Fibroblast of lung (primary cell): ENCODE measurements around the gene PKDCC. TPM values are rescaled to one million over a fixed set of nuclear protein-coding genes. Genes with fewer than 3 reads are reported as not detected.

Experiments used
- DNase-seq, 2 donors: peaks; one replicate each; pipeline versions ENCODE4 v3.0.0 to v3.0.0-alpha.2; 2010; ENCODE audit warnings: low read depth in 2 of 2
- H2AFZ ChIP-seq: 2 replicates; pipeline ENCODE4 v1.5.1; 2012; ENCODE audit warnings: low read length, control low read depth, inconsistent platforms
- H3K27ac ChIP-seq: 2 replicates; pipeline ENCODE4 v1.5.1; 2011; ENCODE audit warnings: low read length, control low read depth; ENCODE audit not compliant: insufficient read depth
- H3K27me3 ChIP-seq: 2 replicates; pipeline ENCODE4 v1.5.1; 2011; ENCODE audit warnings: mild to moderate bottlenecking, low read length; ENCODE audit not compliant: control insufficient read depth, insufficient read depth
- H3K36me3 ChIP-seq: 2 replicates; pipeline ENCODE4 v1.5.1; 2011; ENCODE audit warnings: low read length; ENCODE audit not compliant: control insufficient read depth, insufficient read depth
- H3K4me1 ChIP-seq: 2 replicates; pipeline ENCODE4 v1.5.1; 2011; ENCODE audit warnings: low read length; ENCODE audit not compliant: control insufficient read depth, insufficient read depth; ENCODE audit errors: extremely low read depth
- H3K4me2 ChIP-seq: 2 replicates; pipeline ENCODE4 v1.5.1; 2011; ENCODE audit warnings: low read length, control low read depth; ENCODE audit not compliant: insufficient read depth; ENCODE audit errors: extremely low read depth
- H3K4me3 ChIP-seq, 4 experiments: fragments of 200-600 bp in 1 of 4; sonication (generic) in 1 of 4; replicated peaks in 1 of 4; 2 replicates each; pipeline ENCODE4 v1.5.1; 2011 to 2016; ENCODE audit warnings: low read length in 4 of 4, low read depth in 3 of 4, mild to moderate bottlenecking in 3 of 4, control low read depth in 2 of 4, inconsistent platforms in 1 of 4, mixed read lengths in 1 of 4; ENCODE audit not compliant: insufficient read depth in 1 of 4; ENCODE audit errors: control extremely low read depth in 1 of 4
- H3K79me2 ChIP-seq: 2 replicates; pipeline ENCODE4 v1.5.1; 2012; ENCODE audit warnings: mild to moderate bottlenecking, low read length, inconsistent platforms; ENCODE audit not compliant: control insufficient read depth, insufficient read depth
- H3K9ac ChIP-seq: 2 replicates; pipeline ENCODE4 v1.5.1; 2011; ENCODE audit warnings: mild to moderate bottlenecking, low read length, control low read depth; ENCODE audit not compliant: insufficient read depth
- H3K9me3 ChIP-seq: 2 replicates; pipeline ENCODE4 v1.5.1; 2012; ENCODE audit warnings: low read depth, low read length; ENCODE audit not compliant: control insufficient read depth, insufficient read depth
- H4K20me1 ChIP-seq: 2 replicates; pipeline ENCODE4 v1.5.1; 2011; ENCODE audit warnings: low read length; ENCODE audit not compliant: control insufficient read depth, insufficient read depth; ENCODE audit errors: extremely low read depth
- CTCF ChIP-seq, 2 donors: IDR thresholded peaks in 1 of 2; conservative IDR thresholded peaks in 1 of 2; 1 replicate in 1 of 2; 2 replicates in 1 of 2; pipeline ENCODE4 v1.5.1; 2011 to 2012; ENCODE audit warnings: low read length in 2 of 2, control low read depth in 1 of 2, inconsistent platforms in 1 of 2, low read depth in 1 of 2, mild to moderate bottlenecking in 1 of 2
- EZH2 ChIP-seq: IDR thresholded peaks from 2 replicates; pipeline ENCODE4 v1.5.1; 2012; ENCODE audit warnings: low read length, control low read depth, mild to moderate bottlenecking; ENCODE audit errors: missing control alignments
- polyA plus RNA-seq, 2 donors: library from polyadenylated mRNA; depleted of rRNA in 1 of 2; stranded (reverse) in 1 of 2; unstranded in 1 of 2; fragments of >200 nt; gene quantifications; 2 replicates each; pipeline ENCODE4 v1.2.1, GENCODE V29; 2011 to 2012; ENCODE audit warnings: missing spikeins in 1 of 2
- total RNA-seq: library from RNA; depleted of rRNA; stranded (reverse); fragments of >200 nt; gene quantifications from 2 replicates; pipeline ENCODE4 v1.2.1, GENCODE V29; 2014

Gene PKDCC
- total and polyA plus RNA-seq, 2 donors (not counting 1 experiment from before 2014, with no cell fraction given), result 48.4 to 63.9 TPM

- DNase-seq, result peak; percentile 23 to 29
- peak overlapping the region; percentile 46 for H3K27ac ChIP-seq
- no peak overlapping the region for H2AFZ ChIP-seq
- H3K9ac ChIP-seq, result peak overlapping the region; percentile 81
- no peaks in the 10 kb centered on the region for H4K20me1 ChIP-seq
- no peak for TF ChIP-seq CTCF (conservative IDR thresholded peaks at IDR 0.05 in 1 of 2, IDR thresholded peaks at IDR 0.05 in 1 of 2; ENCODE audit: low read depth in 1 of 2, low read length in 2 of 2)
- peaks cover 13% of the 10 kb centered on the region for H3K4me1 ChIP-seq
- no peaks in the 10 kb centered on the region for H3K9me3 ChIP-seq
- H3K36me3 ChIP-seq, result peaks cover 5% of the 10 kb centered on the region
- peaks cover 11% of the 10 kb centered on the region for H3K27me3 ChIP-seq
- H3K4me2 ChIP-seq, result peak overlapping the region; percentile 73
- H3K79me2 ChIP-seq, result peaks cover 29% of the 10 kb centered on the region
- peak overlapping the region; percentile 56 to 100 (median 78) for H3K4me3 ChIP-seq
Measured at GRCh38 chr2:42048299-42049220, 739 bp downstream of the PKDCC start.

DNA sequence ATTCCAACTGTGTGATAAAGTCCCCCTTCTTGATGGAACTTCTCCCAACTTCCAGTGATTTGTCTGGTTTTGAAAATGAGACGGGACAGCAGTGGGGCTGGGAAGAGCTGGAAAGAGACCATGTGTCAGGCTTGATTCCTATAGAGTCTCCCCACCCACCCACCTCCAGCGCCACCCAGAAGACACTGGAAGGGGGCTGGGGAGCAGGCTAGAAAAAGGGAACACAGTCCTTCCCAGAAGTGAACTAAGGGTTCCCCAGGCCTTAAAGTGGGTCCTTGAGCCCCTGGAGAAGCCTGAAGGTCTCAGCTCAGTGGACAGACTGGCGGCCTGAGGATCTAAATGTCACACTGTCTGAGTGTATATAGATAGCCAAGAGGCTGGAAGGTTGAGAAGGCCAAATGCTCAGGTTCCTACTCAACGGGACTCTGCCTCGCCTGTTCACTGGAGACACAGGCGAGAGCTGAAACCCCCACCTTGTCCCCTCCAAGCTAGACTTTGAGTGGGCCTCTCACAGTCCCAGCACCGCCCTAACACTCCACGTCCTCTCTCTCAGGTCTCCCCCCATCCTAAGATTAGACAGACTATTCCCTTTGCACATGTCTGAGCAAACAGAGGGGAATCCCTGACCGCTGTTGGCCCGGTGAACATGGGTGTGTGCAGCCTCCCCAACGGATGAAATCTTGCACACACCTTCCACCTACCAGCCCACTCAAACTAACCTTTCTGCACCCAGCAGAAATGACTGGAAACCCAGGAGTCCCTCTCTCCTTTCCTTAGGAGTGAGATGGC, 1.6 kb downstream of the PKDCC start:
- Histone ChIP-seq H3K36me3 (peaks cover 7% of the 10 kb centered on the region), H3K79me2 (peaks cover 29% of the 10 kb centered on the region), H3K27me3 (peaks cover 11% of the 10 kb centered on the region), H3K4me3 (peak overlapping the region; percentile 56 to 100 (median 78)), H3K9ac (no peak overlapping the region), H3K9me3 (no peaks in the 10 kb centered on the region), H4K20me1 (no peaks in the 10 kb centered on the region), H3K4me1 (peaks cover 17% of the 10 kb centered on the region), H3K4me2 (peak overlapping the region; percentile 73), H2AFZ (no peak overlapping the region), H3K27ac (peak overlapping the region; percentile 46)
- no peak for DNase-seq
- TF ChIP-seq EZH2 (no peak), CTCF (conservative IDR thresholded peaks at IDR 0.05 in 1 of 2, IDR thresholded peaks at IDR 0.05 in 1 of 2; ENCODE audit: low read depth in 1 of 2, low read length in 2 of 2) (no peak)
